Trophoblast cell (in vitro differentiated cells and primary cell): ENCODE measurements around the gene N4BP3.

Source experiments
- DNase-seq, 2 donors: peaks; one replicate each; pipeline ENCODE4 v3.0.0-alpha.2; 2016
- H2AFZ ChIP-seq: 2 replicates; pipeline ENCODE4 v1.6.1; 2013; ENCODE audit warnings: low read length, moderate library complexity, mild to moderate bottlenecking; ENCODE audit not compliant: insufficient read depth, poor library complexity
- H2AK5ac ChIP-seq: 2 replicates; pipeline ENCODE4 v1.6.1; 2013; ENCODE audit warnings: mild to moderate bottlenecking, low read length
- H2BK120ac ChIP-seq: 2 replicates; pipeline ENCODE4 v1.6.1; 2013; ENCODE audit warnings: low read length, mild to moderate bottlenecking, moderate library complexity; ENCODE audit not compliant: insufficient read depth, poor library complexity
- H2BK12ac ChIP-seq: 2 replicates; pipeline ENCODE4 v1.6.1; 2013; ENCODE audit warnings: mild to moderate bottlenecking, low read length, moderate library complexity
- H2BK5ac ChIP-seq: 2 replicates; pipeline ENCODE4 v1.6.1; 2013; ENCODE audit warnings: low read length, low read depth, moderate library complexity, mild to moderate bottlenecking; ENCODE audit not compliant: poor library complexity
- H3K14ac ChIP-seq: 2 replicates; pipeline ENCODE4 v1.6.1; 2013; ENCODE audit warnings: mild to moderate bottlenecking, low read length
- H3K18ac ChIP-seq: 2 replicates; pipeline ENCODE4 v1.6.1; 2013; ENCODE audit warnings: mild to moderate bottlenecking, low read length
- H3K23ac ChIP-seq: 2 replicates; pipeline ENCODE4 v1.6.1; 2013; ENCODE audit warnings: low read length
- H3K27ac ChIP-seq: 2 replicates; pipeline ENCODE4 v1.5.1; 2013; ENCODE audit warnings: low read depth, mild to moderate bottlenecking, inconsistent platforms, low read length, moderate library complexity
- H3K27me3 ChIP-seq: 2 replicates; pipeline ENCODE4 v1.6.1; 2013; ENCODE audit warnings: inconsistent platforms, mild to moderate bottlenecking, low read length, moderate library complexity; ENCODE audit not compliant: insufficient read depth
- H3K36me3 ChIP-seq, 2 experiments: 1 replicate in 1 of 2; 2 replicates in 1 of 2; pipeline ENCODE4 v1.6.1; 2013; ENCODE audit warnings: low read length in 2 of 2, mild to moderate bottlenecking in 2 of 2, moderate library complexity in 1 of 2; ENCODE audit not compliant: insufficient read depth in 2 of 2, control insufficient read depth in 1 of 2
- H3K4ac ChIP-seq: 2 replicates; pipeline ENCODE4 v1.6.1; 2013; ENCODE audit warnings: low read depth, mild to moderate bottlenecking, low read length, moderate library complexity
- H3K4me1 ChIP-seq, 2 experiments: 1 replicate in 1 of 2; 2 replicates in 1 of 2; pipeline ENCODE4 v1.6.1; 2013; ENCODE audit warnings: low read length in 2 of 2, mild to moderate bottlenecking in 2 of 2, moderate library complexity in 1 of 2; ENCODE audit not compliant: insufficient read depth in 2 of 2, control insufficient read depth in 1 of 2
- H3K4me2 ChIP-seq: 2 replicates; pipeline ENCODE4 v1.6.1; 2013; ENCODE audit warnings: inconsistent platforms, mild to moderate bottlenecking, low read length, moderate library complexity
- H3K4me3 ChIP-seq: 2 replicates; pipeline ENCODE4 v1.5.1; 2013; ENCODE audit warnings: mild to moderate bottlenecking, low read depth, low read length, inconsistent platforms
- H3K79me1 ChIP-seq: one replicate; pipeline ENCODE4 v1.6.1; 2013; ENCODE audit warnings: low read length
- H3K79me2 ChIP-seq: 2 replicates; pipeline ENCODE4 v1.6.1; 2013; ENCODE audit warnings: low read length, mild to moderate bottlenecking; ENCODE audit not compliant: control insufficient read depth, insufficient read depth, poor library complexity
- H3K9ac ChIP-seq: 2 replicates; pipeline ENCODE4 v1.6.1; 2013; ENCODE audit warnings: mild to moderate bottlenecking, low read length
- H3K9me3 ChIP-seq: 2 replicates; pipeline ENCODE4 v1.6.1; 2013; ENCODE audit warnings: low read depth, mild to moderate bottlenecking, control low read depth, inconsistent platforms, low read length; ENCODE audit not compliant: insufficient read depth
- H4K12ac ChIP-seq: 2 replicates; pipeline ENCODE4 v1.6.1; 2013; ENCODE audit warnings: low read depth, mild to moderate bottlenecking, low read length, moderate library complexity
- H4K8ac ChIP-seq: 2 replicates; pipeline ENCODE4 v1.6.1; 2013; ENCODE audit warnings: low read depth, mild to moderate bottlenecking, low read length, moderate library complexity
- H4K91ac ChIP-seq: one replicate; pipeline ENCODE4 v1.6.1; 2013; ENCODE audit warnings: low read depth, mild to moderate bottlenecking, low read length, moderate library complexity
- WGBS: extraction: QIAGEN DNeasy Blood & Tissue Kit; methylation state at CpG from one replicate; pipeline ENCODE4 v1.1.7; 2013; ENCODE audit warnings: missing lambda C conversion rate; ENCODE audit not compliant: insufficient read length, insufficient coverage; ENCODE audit errors: extremely low coverage; 5-methylcytosine and 5-hydroxymethylcytosine counted together

Gene N4BP3

DNA sequence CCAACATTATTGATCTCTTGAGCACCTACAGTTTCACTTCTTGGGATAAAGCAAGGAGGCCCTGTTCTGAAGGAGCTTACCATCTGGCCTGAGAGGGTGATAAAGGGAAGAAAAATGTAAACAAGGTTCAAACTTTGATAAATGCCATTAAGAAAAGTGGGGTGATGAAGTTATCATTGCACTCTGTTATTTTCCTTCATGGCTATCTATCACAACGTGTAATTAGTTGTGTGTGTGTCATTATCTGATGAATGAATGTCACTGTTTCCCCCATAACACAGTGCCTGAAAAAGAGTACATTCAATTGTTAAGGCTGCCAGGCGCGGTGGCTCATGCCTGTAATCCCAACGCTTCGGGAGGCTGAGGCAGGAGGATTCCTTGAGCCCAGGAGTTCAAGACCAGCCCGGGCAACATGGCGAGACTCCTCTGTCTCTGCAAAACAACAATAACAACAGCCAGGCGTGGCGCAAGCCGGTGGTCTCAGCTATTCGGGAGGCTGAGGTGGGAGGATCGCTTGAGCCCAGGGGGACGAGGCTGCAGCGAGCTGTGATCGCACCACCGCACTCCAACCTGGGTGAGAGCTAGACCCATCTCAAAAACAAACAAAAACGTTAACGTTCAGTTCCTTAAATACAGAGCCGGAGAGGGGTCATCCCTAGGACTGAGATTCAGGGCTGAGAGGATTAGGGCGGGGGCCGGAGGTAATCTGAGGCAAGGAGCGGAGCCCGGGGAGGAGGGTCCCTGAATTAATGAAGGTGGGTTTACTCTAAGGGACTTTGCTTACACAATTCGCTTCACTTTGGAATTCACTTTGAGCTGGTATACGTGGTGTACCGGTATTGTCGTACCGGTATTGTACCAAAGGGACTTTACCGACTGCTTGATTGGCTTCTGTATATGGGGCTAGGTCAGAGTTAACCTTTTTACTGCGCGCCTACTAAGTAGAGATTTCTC lies 39.4 kb downstream of the N4BP3 start:
- no CpG with 5 or more reads among the region's 31 CpGs for WGBS
- Histone ChIP-seq H2BK12ac (no peak overlapping the region), H4K91ac (peak overlapping the region; percentile 91)

GRCh38 chr5:178153530-178154340 lies 40.4 kb downstream of the N4BP3 start, which contains the start of gene NHP2:
NHP2 (minus strand) TSS chr5:178153885; CDS start chr5:178153817, 68 bp downstream.
- H2BK5ac ChIP-seq: peak within 1 kb of the TSS; percentile 7
- peak within 1 kb of the TSS; percentile 16 for H3K9ac ChIP-seq
- H3K79me2 ChIP-seq: peaks cover 4% of the 10 kb centered on the region
- peaks cover 3% of the 10 kb centered on the region for H3K79me1 ChIP-seq
- H3K4me2 ChIP-seq: peak within 1 kb of the TSS; percentile 88
- peaks cover 5 to 8% of the 10 kb centered on the region in 2 experiments for H3K4me1 ChIP-seq
- peaks cover 24 to 33% of the 10 kb centered on the region in 2 experiments for H3K36me3 ChIP-seq
- peak within 1 kb of the TSS; percentile 85 for H3K4me3 ChIP-seq
- peak within 1 kb of the TSS; percentile 73 for H3K18ac ChIP-seq
- no peak within 1 kb of the TSS for H3K23ac ChIP-seq
- no CpG with 5 or more reads among the region's 68 CpGs for WGBS
- peak within 1 kb of the TSS; percentile 87 for H4K12ac ChIP-seq
- peak within 1 kb of the TSS; percentile 77 for H3K4ac ChIP-seq
- peak within 1 kb of the TSS; percentile 93 for H2AFZ ChIP-seq
- no peak within 1 kb of the TSS for H2BK12ac ChIP-seq
- H4K91ac ChIP-seq: peak within 1 kb of the TSS; percentile 91
- no peaks in the 10 kb centered on the region for H3K27me3 ChIP-seq
- no peaks in the 10 kb centered on the region for H3K9me3 ChIP-seq
- DNase-seq: peak; percentile 99 to 100
- peak within 1 kb of the TSS; percentile 44 for H2AK5ac ChIP-seq
- peak within 1 kb of the TSS; percentile 33 for H3K14ac ChIP-seq
- peak within 1 kb of the TSS; percentile 26 for H2BK120ac ChIP-seq
- H3K27ac ChIP-seq: no peak within 1 kb of the TSS
- peak within 1 kb of the TSS; percentile 86 for H4K8ac ChIP-seq

More for the DNA sequence above, 39.4 kb downstream of the N4BP3 start:
- Histone ChIP-seq H4K12ac (peak overlapping the region; percentile 62), H4K8ac (peak overlapping the region; percentile 86), H3K18ac (peak overlapping the region; percentile 48), H3K4me3 (peak overlapping the region; percentile 85), H2AK5ac (peak overlapping the region; percentile 44), H3K4ac (peak overlapping the region; percentile 77), H3K9ac (peak overlapping the region; percentile 16), H3K14ac (no peak overlapping the region), H3K27me3 (no peaks in the 10 kb centered on the region), H3K23ac (no peak overlapping the region), H3K79me2 (peaks cover 4% of the 10 kb centered on the region), H3K36me3 (peaks cover 32 to 42% of the 10 kb centered on the region in 2 experiments), H2AFZ (no peak overlapping the region), H2BK120ac (no peak overlapping the region), H3K4me2 (peak overlapping the region; percentile 88), H3K79me1 (peaks cover 3% of the 10 kb centered on the region), H3K27ac (no peak overlapping the region), H3K9me3 (no peaks in the 10 kb centered on the region), H2BK5ac (peak overlapping the region; percentile 7), H3K4me1 (peaks cover 5 to 8% of the 10 kb centered on the region in 2 experiments)
- DNase-seq: no peak

- DNase-seq: no peak
- peaks cover 13 to 19% of the 10 kb centered on the region in 2 experiments for H3K36me3 ChIP-seq
- H2BK12ac ChIP-seq: no peak overlapping the region
- H3K79me1 ChIP-seq: peaks cover 3% of the 10 kb centered on the region
- no peak overlapping the region for H3K23ac ChIP-seq
- no peak overlapping the region for H2BK120ac ChIP-seq
- WGBS: no CpG with 5 or more reads among the region's 8 CpGs
- H2BK5ac ChIP-seq: no peak overlapping the region
- H3K4ac ChIP-seq: no peak overlapping the region
- H3K9me3 ChIP-seq: no peaks in the 10 kb centered on the region
- no peak overlapping the region for H3K9ac ChIP-seq
- H4K12ac ChIP-seq: no peak overlapping the region
- H4K91ac ChIP-seq: no peak overlapping the region
- no peaks in the 10 kb centered on the region for H3K27me3 ChIP-seq
- H3K4me2 ChIP-seq: no peak overlapping the region
- H3K4me3 ChIP-seq: no peak overlapping the region
- no peak overlapping the region for H2AK5ac ChIP-seq
- no peak overlapping the region for H3K14ac ChIP-seq
- H2AFZ ChIP-seq: no peak overlapping the region
- peaks cover 4% of the 10 kb centered on the region for H3K79me2 ChIP-seq
- H3K4me1 ChIP-seq: peaks cover 5 to 8% of the 10 kb centered on the region in 2 experiments
- no peak overlapping the region for H3K18ac ChIP-seq
- H4K8ac ChIP-seq: no peak overlapping the region
- H3K27ac ChIP-seq: no peak overlapping the region
Measured at GRCh38 chr5:178155065-178155464, 41.7 kb downstream of the N4BP3 start.

GRCh38 chr5:178160176-178160575 lies 46.8 kb downstream of the N4BP3 start:
- WGBS: no CpG with 5 or more reads among the region's 5 CpGs
- Histone ChIP-seq H2BK12ac (no peak overlapping the region), H3K14ac (no peak overlapping the region), H3K4me3 (no peak overlapping the region), H3K4me2 (no peak overlapping the region), H3K23ac (no peak overlapping the region), H3K9ac (no peak overlapping the region), H4K8ac (no peak overlapping the region), H2BK120ac (no peak overlapping the region), H3K27me3 (no peaks in the 10 kb centered on the region), H3K79me2 (no peaks in the 10 kb centered on the region), H3K9me3 (no peaks in the 10 kb centered on the region), H3K36me3 (no peaks in the 10 kb centered on the region), H3K4ac (no peak overlapping the region), H4K91ac (no peak overlapping the region), H3K27ac (no peak overlapping the region), H2AK5ac (no peak overlapping the region), H3K79me1 (no peaks in the 10 kb centered on the region), H2BK5ac (no peak overlapping the region), H3K4me1 (no peaks in the 10 kb centered on the region), H3K18ac (no peak overlapping the region), H4K12ac (no peak overlapping the region), H2AFZ (no peak overlapping the region)
- no peak for DNase-seq
